GM21529 (cell line): ENCODE data around the gene AMMECR1.
"Not testable (repeated sequence)": the region's sequence is repeated elsewhere in the genome, so short reads cannot be mapped to it uniquely, and the experiment has no call there.

Experiments
- ATAC-seq: cut with Tn5 transposase; IDR thresholded peaks from one replicate; pipeline ENCODE4 v1.9.1; 2021; ENCODE audit not compliant: unreplicated experiment

The AMMECR1 gene

GRCh38 chrX:110173192-110174175 is 144.4 kb downstream of the AMMECR1 start:
- no peak for ATAC-seq

DNA sequence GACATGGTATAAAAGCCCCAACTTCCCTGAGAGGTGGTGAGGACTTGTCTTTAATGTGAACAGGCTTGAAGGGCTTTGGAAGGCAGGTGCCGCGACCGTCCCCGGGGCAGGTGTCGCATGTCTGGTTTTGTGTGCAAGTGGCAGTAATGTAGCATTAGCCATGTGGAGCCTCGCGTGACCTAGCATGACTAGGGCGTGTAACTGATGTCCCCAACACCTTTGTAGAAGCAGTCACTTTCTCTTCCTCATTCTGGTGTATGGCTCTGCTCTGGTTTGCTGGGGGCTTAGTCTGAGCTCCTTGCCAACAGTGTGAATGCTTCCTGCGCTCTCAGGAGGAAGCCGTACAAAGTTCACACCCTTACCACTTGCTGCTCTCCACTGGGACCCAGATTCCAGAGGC is 145.7 kb downstream of the AMMECR1 start:
- peak; percentile 99 for ATAC-seq

DNA sequence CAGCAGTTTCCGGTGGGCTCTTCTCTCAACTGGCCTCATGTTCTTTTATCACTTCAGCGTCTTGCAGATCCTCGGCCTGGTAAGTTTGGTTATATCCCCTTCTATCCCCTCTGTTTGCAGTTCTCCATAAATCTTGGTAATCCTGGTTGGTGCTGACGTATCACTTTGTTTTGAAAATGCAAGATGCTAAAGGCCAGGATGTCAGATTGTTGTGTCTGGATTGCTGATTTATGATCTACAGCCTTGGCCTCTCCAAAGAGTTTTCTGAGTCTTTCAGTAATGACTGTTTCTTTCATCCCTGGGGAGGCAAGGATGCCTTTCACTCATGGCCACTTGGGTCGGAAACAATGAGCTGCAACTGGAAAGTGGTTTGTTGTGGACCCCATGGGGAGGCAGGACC is 146.4 kb downstream of the AMMECR1 start:
- ATAC-seq = no peak

GRCh38 chrX:110170029-110170428 is 147.9 kb downstream of the AMMECR1 start:
- no peak for ATAC-seq

GRCh38 chrX:110168585-110168984 is 149.3 kb downstream of the AMMECR1 start:
- no peak for ATAC-seq

GRCh38 chrX:110167952-110168451 is 149.9 kb downstream of the AMMECR1 start:
- no peak for ATAC-seq

GRCh38 chrX:110163488-110163887 is 154.4 kb downstream of the AMMECR1 start:
- no peak for ATAC-seq

- no peak for ATAC-seq
Observed at GRCh38 chrX:110162867-110163266, 155.0 kb downstream of the AMMECR1 start.

DNA sequence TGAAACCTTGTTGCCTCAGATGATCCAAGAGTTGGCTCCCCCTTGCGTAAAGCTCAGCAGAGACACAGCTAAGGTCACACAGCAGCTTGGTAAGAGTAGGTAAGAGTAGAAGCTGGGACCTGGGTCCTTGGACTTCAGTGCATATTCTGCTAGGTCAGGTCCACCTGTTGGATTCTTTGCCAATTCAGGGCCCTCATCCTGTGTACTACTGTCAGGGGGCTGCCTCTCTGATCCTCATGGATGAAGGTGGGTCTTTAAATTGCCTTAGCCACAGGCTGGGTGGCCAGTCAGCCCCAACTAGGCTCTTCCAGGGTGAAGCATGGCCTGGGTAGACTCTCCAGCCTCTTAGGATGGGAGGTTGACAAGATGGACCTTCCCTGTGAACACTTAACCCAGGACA is 155.8 kb downstream of the AMMECR1 start:
- ATAC-seq = no peak

DNA sequence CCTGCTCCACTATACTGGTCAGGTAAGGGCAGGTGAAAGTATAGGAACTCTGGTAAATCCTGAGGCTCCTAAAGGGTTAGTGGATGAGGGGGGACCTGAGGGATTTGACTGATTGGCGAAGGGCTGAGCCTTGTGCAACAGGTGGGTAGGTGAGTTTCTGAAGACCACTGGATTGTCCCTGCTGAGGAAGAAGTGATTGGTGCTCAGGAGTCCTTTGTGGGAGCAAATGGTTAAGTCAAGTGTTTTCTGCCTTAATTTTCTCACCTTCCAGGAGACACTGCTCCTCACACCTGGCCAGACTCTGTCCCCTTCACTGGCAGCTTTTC is 156.6 kb downstream of the AMMECR1 start:
- no peak for ATAC-seq

DNA sequence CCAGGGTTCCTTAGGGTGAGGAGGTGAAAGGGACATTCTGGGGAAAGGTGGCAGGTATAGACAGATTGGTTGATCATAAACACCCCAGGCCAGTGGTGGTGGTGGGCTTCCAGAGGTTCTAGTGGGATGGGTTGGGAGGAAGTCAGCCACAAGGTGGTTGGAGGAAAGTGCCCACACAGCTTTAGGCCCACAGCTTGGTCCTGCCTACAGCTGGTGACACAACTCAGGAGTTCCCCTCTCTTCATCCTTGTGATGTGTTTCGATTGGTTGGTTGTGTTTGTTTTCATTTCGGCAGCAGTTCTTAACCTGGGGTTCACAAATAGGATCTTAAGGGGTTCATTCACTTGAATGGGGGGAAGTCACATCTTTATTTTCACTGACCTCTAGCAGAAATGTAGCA is 158.0 kb downstream of the AMMECR1 start:
- no peak for ATAC-seq

- no peak for ATAC-seq
Observed at GRCh38 chrX:110159235-110159634, 158.7 kb downstream of the AMMECR1 start.

- ATAC-seq = no peak
Observed at GRCh38 chrX:110157444-110157843, 160.4 kb downstream of the AMMECR1 start.

DNA sequence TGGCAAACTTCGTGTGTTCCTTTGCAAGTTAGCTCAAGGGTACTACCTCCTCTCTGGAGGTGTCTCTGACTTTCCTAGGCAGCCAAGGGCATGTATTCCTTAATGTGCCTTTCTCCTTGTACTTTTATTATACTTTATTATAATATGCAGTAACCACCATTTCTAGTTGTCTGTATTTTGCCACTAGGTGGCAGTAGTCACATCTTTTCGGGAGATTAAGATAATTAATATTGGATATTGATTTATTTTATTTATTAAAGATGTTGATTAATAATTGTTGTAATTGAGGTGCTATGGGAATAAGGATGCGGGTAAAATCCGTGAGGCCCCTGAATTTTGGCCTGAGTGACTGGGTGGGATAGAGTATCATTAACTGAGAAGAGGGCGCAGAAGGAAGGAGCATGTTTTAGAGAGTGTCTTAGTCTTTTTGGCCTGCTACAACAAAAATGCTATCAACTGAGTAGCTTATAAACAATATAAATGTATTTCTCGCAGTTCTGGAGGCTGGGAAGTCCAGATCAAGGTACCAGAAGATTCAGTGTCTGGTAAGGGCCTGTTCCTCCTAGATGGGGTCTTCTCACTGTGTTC is 161.6 kb downstream of the AMMECR1 start:
- ATAC-seq = no peak

GRCh38 chrX:110155759-110156158 is 162.1 kb downstream of the AMMECR1 start:
- ATAC-seq = no peak

DNA sequence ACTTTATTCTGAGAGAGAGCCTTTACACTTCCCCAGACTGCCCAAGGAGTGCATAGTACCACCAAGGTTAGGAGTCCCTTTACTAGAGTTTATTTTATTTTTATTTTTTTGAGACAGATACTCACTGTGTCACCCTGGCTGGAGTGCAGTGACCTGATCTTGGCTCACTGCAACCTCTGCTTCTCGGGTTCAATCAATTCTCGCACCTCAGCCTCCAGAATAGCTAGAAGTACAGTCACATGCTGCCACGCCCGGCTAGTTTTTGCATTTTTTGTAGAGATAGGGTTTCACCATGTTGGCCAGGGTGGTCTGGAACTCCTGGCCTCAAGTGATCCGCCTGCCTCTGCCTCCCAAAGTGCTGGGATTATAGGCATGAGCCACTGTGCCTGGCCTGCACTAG is 163.6 kb downstream of the AMMECR1 start:
- ATAC-seq = not testable (repeated sequence)

DNA sequence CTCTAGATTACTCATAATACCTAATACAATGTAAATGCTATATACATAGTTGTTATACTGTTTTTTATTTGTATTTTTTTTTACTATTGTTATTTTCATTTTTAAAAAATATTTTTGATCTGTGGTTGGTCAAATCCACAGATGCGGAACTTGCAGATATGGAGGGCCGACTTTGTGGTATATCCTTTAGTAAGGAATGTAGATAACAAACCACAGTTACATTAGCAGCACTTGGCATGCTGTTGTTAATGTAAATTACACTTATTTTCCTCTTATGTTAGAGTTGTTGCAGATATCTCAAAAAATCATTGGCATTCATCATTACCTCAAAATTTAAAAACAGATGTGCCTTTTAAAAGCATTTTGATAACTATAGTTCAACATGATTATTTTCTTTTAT is 164.0 kb downstream of the AMMECR1 start:
- no peak for ATAC-seq

DNA sequence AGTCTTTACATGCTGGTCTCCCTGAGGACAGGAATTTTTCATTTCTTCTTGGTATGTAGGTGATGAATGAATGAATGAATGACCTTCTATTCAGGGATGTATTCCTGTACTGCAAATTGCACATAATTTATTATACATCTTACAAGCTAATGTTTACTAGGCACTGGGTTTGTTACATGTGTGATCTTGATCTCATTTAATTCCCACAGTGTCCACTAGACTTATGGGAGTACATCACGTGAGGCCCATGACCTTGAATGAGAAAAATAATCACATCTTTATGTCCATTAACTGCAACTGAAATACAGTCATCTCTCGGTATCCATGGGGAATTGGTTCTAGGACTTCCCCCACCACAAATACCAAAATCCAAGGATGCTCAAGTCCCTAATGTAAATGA is 164.6 kb downstream of the AMMECR1 start:
- no peak for ATAC-seq

- peak; percentile 83 for ATAC-seq
Observed at GRCh38 chrX:110146521-110146920, 171.4 kb downstream of the AMMECR1 start.

DNA sequence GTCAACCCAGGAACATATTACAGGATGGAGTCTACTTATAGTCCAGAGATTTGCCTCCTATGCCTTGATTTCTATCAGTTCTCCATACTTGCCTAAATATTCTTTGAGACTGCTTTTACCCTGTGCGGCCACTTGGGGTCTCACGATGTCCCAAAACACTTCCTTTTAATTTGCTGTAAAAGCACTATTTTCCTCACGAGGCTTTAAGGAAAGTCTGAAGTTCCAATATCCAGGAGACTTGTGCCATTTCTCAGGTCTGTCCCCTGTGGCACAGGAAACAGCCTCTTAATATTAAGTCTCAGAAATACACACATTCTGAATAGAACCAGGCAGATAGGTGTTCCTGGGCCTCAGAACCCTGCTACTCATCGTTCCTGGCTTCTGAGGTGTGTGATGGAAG is 172.0 kb downstream of the AMMECR1 start:
- peak; percentile 63 for ATAC-seq

- ATAC-seq = no peak
Observed at GRCh38 chrX:110145311-110145710, 172.6 kb downstream of the AMMECR1 start.
